ENCODE data around the gene ZBTB4.

The ZBTB4 gene

DNA sequence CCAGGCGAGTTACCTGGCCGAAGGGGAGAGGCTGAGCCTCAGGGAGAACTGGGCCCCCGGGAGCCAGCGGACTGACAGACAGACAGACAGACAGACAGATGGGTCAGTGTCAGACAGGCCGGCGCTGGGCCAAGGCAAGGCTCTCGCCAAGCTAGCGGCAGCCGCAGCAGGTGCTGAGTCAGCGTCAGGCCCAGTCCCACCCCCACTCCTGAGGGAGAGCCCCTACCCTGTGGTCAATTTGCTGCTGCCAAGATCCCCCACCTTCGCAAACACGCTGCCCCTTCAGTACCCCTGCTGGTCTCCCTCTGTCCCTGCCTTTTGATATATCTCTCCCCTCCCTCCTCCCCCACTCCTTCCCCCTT is 38.6 kb downstream of the ZBTB4 start:
- no peak for DNase-seq (ENCODE audit: low spot score)

DNA sequence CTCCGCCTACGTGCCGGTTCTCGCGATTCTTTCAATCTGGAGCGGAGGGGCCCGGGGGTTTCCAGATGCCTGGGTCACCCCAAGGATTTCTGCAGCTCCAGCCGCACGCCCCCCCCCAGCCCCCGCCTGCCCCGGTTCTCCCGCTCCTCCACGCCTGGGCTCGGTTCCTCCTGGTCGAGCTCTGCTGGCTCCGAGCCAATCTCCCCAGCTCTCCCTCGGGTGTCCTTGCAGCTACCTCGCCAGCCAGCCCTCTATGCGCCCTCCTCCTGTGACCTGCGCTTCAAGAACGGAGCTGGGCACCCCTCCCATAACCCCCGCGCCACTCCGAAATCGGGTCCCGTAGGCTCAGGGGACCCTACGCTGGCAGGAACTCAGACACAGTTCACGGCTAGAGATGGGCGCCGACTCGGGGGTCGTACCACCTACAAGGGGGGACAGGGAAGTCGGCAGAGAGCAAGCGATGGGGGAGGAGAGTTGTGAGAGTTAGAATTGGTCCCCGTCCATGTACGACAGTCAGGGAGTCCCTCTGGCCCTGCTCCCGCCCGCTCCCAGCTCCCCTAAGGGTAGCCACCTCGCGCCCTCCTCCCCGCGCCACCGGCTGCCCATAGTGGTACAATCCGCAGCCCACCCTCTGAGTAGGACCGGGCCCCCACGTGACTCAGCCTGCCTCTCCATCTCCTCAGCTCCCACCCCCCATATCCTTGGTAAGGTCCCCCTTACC is 39.2 kb downstream of the ZBTB4 start:
- DNase-seq (ENCODE audit: low spot score) = peak; percentile 90

DNA sequence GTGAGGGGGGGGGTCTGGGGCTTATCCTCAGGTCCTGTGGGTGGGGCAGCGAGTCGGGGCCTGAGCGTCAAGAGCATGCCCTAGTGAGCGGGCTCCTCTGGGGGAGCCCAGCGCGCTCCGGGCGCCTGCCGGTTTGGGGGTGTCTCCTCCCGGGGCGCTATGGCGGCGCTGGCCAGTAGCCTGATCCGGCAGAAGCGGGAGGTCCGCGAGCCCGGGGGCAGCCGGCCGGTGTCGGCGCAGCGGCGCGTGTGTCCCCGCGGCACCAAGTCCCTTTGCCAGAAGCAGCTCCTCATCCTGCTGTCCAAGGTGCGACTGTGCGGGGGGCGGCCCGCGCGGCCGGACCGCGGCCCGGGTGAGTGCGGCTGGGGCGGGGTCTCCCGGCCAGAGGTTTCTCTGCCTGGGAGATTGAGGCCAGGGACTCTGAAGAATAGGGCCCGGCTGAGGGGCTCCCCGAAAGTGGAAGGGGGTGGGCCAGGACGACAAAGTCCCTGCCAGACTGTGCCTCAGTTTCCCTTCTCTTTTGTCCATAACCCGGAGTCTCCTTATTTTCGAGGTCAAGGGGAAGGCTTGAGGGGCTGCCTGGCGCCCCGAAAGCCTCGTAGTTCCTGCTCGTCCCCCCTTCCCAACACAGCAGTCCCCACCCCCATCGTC is 39.8 kb downstream of the ZBTB4 start, which contains the start of gene FGF11:
TSS of gene FGF11 (plus strand) at position 51 of the 651 bp plus-strand sequence. CDS start at position 160, 109 bp downstream.
- DNase-seq (ENCODE audit: low spot score) = no peak

DNA sequence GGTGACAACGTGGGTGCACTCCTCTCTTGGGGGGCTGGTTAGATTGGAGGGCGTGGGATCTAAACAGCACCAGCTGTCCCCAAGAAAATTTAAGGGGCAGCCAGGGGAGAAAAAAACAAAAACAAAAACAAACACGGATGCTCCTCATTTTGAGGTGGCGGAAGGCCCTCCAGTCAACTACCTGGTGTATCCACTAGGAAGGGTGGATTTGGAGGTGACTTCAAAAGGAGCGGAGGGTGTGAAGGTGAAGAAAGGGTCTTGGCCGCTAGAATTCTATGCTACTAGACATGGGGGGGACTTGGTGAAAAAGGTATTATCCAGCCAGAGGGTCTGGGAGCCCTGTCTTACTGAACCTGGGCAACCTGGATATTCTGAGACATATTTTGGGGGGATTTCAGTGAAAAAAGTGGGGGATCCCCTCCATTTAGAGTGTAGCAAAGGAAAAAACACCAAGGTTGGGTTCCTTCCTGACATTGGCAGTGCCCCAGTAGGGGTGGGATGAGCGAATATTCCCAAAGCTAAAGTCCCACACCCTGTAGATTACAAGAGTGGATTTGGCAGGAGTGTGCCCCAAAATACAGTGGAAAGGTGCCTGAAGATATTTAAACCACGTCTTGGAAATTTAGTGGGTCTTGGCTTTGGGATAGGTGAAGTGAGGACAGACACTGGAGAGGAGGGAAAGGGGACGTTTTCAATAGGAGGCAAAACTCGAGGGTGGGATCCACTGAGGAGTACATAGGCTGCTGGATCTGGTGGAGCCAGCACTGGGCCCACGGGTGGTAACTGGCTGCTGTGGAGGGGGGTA is 40.6 kb downstream of the ZBTB4 start:
- no peak for DNase-seq (ENCODE audit: low spot score)

DNA sequence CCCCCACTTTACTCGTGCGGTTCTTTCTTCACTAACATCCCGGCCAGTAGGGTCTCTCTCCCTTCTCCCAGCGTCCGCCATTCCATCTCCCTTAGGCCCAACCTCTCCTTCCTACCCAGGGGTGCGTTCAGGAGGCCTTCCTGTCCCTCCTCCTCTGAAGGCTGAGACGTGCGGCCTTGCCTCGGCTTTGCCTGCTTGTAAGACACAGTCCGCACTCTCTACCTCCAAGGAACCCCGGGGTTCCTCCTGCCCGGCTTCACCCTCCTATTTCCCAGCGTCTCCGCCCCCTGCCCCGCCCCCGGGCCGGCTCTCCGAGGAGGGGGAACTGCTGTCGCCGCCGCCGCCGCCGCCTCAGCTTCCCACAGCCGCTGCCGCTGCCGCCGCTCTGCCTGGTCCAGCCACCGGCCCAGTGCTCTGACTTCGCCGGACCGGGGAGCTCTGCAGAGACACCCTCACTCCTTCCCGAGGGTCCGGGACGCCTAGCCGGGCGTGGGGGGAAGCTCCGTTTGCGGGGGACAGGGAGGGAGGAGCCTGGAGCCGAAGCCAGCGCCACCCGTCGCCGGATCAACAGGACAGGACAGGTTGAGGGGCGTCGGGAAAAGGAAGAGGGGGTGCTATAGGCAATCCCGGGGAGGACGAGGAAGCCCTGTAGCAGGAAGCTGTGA is 41.3 kb downstream of the ZBTB4 start:
- DNase-seq (ENCODE audit: low spot score) = peak; percentile 87

DNA sequence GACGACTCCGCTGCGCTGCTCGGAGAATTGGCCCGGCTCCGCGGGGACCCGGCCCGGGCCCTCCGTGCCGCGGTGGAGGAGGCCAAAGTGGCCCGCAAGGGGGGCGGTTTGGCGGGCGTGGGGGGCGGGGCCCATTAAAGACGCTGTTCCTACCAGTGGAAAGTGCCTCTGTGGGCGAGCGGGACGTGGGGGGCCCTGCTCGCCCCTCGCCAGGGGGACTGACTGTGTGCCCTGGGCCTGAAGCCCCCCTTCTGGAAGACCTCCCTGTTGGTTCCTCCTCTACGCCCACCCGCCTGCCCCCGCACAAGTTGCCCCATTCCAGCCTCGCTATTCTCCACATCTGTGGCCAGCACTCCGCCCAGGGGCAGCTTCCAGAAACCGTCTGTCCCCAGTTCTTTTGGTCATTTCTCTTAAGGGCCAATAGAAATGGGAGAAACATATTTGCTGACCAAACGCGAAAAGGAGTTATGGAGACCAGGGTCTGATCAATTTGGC is 42.0 kb downstream of the ZBTB4 start:
- DNase-seq (ENCODE audit: low spot score) = no peak

DNA sequence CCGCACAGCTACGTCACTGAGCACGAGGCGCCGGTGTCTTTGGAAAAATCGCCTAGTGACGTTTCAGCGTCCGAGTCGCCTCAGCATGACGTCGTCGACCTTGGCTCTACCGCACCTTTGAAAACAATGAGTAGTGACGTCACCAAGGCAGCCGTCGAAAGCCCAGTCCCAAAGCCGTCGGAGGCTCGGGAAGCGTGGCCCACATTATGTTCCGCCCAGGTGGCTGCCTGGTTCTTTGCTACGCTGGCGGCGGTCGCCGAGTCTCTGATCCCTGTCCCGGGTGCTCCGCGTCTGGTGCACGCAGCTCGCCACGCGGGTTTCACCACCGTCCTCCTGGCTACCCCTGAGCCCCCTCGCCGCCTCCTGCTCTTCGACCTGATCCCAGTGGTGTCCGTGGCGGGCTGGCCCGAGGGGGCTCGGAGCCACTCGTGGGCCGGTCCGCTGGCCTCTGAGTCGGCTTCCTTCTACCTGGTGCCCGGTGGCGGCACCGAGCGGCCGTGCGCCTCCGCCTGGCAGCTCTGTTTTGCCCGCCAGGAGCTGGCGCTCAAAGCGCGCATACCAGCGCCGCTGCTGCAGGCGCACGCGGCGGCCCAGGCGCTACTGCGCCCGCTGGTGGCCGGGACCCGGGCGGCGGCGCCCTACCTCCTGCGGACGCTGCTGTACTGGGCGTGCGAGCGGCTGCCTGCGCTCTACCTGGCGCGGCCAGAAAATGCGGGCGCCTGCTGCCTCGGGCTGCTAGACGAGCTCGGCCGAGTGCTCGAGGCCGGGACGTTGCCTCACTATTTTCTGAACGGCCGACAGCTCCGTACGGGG is 42.7 kb downstream of the ZBTB4 start:
- peak; percentile 94 for DNase-seq (ENCODE audit: low spot score)

DNA sequence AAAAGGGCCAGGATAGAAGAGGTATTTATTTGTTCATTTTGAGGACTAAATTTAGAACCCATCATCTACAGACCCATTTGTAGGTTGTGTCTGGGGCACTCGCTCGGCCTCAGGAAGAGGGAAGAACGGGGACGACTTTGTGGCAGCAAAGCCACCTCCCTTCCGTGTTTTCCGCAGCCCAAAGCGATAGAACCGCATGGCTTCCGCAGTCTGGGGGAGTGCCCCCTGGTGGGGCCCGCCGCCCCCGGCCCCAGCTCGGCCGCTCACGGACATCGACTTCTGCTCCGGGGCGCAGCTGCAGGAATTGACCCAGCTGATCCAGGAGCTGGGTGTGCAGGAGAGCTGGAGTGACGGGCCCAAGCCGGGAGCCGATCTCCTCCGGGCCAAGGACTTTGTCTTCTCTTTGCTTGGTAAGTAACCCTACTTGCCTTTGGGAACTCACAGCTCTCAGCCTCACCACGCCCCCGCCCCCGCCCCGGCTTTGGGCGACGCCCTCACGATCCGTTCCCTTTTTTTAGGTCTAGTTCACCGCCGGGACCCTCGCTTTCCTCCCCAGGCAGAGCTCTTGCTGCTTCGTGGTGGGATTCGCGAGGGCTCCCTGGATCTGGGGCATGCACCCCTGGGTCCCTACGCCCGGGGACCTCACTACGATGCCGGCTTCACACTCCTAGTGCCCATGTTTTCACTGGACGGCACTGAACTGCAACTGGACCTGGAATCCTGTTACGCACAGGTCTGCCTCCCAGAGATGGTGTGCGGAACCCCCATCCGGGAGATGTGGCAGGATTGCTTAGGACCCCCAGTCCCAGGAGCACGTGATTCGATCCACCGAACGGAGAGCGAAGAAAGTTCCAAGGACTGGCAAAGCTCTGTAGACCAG is 43.5 kb downstream of the ZBTB4 start:
- DNase-seq (ENCODE audit: low spot score) = peak; percentile 81

DNA sequence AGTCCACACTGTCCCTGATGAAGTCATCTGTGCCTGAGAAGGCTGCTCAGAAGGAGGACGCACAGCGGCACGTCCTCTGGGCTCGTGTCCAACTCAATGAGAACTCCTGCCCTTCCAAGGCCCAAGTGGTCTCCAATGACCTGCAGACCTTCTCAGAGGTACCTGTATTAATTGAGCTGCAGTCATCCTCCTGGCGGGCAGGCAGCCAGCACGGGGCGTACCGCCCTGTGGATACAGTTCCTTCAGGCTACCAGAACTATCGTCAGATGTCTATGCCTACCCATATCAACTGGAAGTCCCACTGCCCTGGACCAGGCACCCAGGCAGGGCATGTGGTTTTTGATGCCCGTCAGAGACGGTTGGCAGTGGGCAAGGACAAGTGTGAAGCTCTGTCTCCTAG is 47.1 kb downstream of the ZBTB4 start:
- DNase-seq (ENCODE audit: low spot score) = no peak

DNA sequence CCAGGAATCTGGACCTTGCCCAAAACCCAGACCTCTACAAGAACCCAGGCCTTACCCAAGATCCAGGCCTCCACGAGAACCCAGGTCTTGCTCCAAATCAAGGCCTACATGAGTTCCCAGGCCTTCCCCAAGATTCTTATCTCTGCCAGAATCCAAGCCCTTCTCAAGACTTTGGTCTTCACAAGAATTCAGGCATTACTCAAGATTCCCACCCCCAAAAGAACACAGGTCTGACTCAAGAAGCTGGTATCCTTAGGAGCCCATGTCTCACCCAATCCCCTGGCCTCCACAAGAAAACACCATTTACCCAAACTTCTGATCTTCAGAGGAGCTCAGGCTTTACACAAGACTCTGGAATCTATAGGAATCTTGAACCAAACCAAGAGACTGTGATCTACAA is 48.2 kb downstream of the ZBTB4 start:
- no peak for DNase-seq (ENCODE audit: low spot score)

DNA sequence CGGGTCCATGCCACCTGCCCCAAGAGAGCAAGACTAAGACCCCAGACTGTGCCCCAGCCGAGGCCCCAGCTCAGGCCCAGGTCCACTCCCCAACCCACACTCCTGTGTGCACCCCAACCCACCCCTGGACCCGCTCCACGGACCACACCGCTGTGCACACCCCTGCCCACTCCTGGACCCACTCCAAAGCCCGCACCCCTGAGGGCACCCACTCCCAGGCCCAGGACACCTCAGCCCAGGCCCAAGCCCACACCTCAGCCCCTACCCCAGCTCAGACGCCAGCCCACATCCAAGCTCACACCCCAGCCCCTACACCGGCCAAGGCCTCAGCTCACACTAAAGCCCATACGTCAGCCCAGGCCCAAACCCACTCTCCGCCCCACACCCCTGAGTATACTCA is 49.7 kb downstream of the ZBTB4 start:
- DNase-seq (ENCODE audit: low spot score) = no peak

DNA sequence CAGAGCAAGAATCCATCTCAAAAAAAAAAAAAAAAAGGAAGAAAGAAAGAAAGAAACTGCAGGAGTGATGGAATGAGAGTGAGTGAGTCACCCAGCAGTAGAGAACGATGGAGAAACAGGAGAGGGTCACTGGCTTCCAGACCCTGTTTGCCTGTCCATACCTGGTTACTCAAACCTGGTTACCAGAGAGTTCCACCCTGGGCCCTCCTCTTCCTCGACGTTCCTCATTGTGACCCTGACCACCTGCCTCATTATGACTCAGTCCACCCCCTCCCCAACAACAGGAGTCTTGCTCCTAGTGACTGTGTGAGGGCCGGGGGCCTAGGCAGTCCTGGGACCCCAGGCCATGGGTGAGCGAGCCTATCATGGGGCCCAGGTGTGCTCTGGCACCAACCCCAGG is 50.9 kb downstream of the ZBTB4 start, which contains the start of gene SPEM3:
TSS of gene SPEM3 (plus strand) at position 301 of the 400 bp plus-strand sequence. CDS start at position 347, 46 bp downstream.
- DNase-seq (ENCODE audit: low spot score) = no peak

DNA sequence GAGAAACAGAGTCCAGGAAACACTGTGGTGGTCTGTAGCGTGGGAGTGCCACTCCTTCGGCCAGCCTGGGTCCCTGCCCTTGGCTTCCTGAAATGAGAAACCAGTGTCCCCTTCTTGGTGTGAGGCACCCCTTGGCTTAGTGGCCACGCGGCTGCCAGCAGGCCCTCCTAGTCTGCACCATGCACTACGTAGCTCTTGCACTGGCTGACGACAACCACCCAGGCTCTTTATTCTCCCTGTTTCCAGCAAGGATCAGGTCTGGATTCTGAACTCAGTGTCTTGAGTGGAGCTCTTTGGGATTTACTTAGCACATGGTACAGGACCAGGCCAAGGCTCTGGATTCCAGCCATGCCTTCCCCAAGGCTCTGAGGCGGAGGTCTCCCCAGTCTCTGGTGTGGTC is 51.9 kb downstream of the ZBTB4 start:
- DNase-seq (ENCODE audit: low spot score) = no peak

DNA sequence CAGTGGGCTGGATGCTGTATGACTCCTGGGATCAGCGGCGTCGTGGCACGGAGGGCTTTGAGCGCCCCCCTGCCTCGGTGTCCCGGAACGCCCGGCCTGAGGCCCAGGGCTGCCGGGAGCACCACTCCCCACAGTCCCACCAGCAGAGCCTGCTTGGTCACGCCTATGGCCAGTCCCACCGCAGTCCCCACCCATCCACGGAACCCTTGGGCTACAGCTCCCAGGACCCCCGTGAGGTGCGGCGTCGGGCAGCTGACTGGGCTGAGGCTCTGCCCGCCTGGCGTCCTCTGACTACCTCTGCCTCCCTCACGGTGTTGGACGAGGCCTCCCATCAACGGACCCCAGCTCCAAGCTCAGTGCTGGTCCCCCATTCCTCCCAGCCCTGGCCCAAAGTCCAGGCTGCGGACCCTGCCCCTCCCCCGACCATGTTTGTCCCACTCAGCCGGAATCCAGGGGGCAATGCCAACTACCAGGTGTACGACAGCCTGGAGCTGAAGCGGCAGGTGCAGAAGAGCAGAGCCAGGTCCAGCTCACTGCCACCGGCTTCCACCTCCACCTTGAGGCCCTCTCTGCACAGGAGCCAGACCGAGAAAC is 52.4 kb downstream of the ZBTB4 start:
- no peak for DNase-seq (ENCODE audit: low spot score)

DNA sequence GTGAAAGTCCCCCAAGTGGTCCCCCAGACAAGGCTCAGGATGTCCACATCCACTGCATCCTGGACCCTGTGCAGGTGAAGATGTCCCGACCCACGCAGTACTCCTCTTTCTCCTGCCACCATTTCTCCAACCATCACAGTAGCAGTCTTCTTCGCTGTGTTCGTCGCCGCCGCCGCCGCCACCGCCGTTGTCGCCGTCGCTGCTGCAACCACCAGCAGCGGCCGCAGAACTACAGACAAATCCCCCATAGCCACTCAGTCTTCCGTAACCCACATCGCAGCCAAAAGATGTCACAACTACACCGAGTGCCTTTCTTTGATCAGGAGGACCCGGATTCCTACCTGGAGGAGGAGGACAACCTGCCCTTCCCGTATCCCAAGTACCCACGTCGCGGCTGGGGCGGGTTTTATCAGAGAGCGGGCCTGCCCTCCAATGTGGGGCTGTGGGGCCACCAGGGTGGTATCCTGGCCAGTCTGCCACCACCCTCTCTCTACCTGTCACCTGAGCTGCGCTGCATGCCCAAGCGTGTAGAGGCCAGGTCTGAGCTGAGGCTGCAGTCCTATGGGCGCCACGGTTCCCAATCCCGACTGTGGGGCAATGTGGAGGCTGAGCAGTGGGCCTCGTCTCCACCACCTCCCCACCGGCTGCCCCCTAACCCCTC is 53.1 kb downstream of the ZBTB4 start:
- DNase-seq (ENCODE audit: low spot score) = no peak

DNA sequence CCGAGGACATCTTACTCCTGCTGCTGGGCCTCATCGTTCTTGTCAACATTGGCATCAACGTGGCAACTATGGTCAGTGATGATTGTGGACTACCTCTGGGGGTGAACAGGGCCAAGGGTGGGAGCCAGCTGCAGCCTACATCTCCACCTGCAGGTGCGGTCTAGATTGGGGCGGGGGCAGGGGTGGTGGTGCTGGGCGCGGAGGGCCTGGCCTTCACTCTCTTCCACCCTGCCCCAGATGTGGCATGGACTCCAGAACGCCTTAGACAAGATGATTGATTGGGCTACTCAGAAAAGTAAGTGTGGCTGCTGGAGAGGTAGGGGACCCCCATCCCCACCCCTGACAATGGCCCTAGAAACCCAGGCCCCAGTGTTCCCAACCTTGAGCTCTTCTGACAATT is 53.7 kb downstream of the ZBTB4 start:
- DNase-seq (ENCODE audit: low spot score) = no peak

DNA sequence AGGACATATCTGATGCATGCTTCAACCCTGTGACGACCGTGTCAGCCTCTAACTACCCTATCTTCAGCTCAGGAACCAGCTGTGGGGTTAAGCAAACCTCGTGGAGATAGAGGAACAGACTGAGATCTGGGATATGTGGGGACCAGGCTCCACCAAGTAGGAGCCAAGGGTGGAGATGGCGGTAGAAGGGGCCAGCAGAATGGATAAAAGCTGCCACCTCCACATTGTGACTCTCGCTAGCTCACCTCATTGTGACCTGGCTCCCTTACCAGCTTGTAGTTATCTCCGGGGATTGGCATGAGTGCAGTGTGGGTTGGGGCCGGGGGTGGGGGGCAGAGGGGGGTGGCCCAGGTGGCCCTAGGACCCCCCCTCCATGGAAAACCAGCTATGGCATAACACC is 54.1 kb downstream of the ZBTB4 start, which contains the start of gene SPEM2:
TSS of gene SPEM2 (plus strand) at position 301 of the 400 bp plus-strand sequence. CDS start at position 374, 73 bp downstream.
- no peak for DNase-seq (ENCODE audit: low spot score)

DNA sequence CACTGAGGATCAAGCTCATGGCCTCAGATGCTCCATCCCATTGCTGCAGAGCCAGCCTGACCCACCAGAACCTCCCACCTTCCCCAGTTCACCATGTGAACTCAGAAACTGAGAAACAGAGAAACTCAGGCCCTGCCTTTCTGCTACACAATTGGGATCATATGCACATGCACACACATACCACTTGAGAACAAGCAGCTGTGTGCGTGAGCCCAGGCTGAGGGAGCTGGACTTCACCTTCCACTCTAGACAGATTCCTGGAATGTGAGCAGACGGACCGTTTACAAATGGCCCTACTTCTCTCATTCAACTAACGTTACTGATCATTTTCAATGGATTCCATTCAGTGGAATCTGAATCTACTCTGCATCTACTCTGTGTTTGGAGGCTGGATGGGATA is 55.8 kb downstream of the ZBTB4 start:
- no peak for DNase-seq (ENCODE audit: low spot score)

DNA sequence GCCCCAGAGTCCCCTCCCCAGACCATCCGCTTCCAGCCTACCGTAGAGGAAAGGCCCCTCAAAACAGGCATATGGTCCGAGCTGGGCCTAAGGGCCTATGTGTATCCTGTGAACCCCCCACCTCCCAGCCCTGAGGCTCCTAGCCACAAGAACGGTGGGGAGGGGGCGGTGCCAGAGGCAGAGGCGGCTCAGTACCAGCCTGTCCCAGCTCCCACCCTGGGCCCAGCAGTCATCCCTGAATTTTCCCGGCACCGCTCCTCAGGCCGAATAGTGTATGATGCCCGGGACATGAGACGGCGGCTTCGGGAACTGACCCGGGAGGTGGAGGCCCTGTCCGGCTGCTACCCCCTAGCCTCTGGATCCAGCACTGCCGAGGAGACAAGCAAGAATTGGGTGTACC is 58.2 kb downstream of the ZBTB4 start:
- DNase-seq (ENCODE audit: low spot score) = no peak

Measured in ecto neural progenitor cell (in vitro differentiated cells).